KMS-11 (cell line): Measurements from ENCODE around the gene RORC.

Experiments
- H2AFZ ChIP-seq: fragments of 200-600 bp; sonication (generic); 2 replicates; pipeline ENCODE4 v1.6.1; 2016; ENCODE audit warnings: antibody characterized with exemption, mixed run types, low read depth
- H3K27ac ChIP-seq: fragments of 200-600 bp; sonication (generic); 2 replicates; pipeline ENCODE4 v1.6.1; 2016; ENCODE audit warnings: mild to moderate bottlenecking, mixed run types
- H3K27me3 ChIP-seq: fragments of 200-600 bp; sonication (generic); 2 replicates; pipeline ENCODE4 v1.6.1; 2017; ENCODE audit warnings: mild to moderate bottlenecking, low read depth, mixed run types, moderate library complexity; ENCODE audit not compliant: insufficient read depth
- H3K36me3 ChIP-seq: fragments of 200-600 bp; sonication (generic); 2 replicates; pipeline ENCODE4 v1.6.1; 2017; ENCODE audit warnings: mild to moderate bottlenecking, mixed run types; ENCODE audit not compliant: insufficient read depth
- H3K4me1 ChIP-seq: fragments of 200-600 bp; sonication (generic); 2 replicates; pipeline ENCODE4 v1.6.1; 2016; ENCODE audit warnings: mild to moderate bottlenecking, low read depth, mixed run types; ENCODE audit not compliant: poor library complexity, severe bottlenecking
- H3K4me2 ChIP-seq: fragments of 200-600 bp; sonication (generic); 2 replicates; pipeline ENCODE4 v1.7.0; 2016; ENCODE audit warnings: mild to moderate bottlenecking, mixed run types
- H3K4me3 ChIP-seq: fragments of 200-600 bp; sonication (generic); IDR thresholded peaks from 2 replicates; pipeline ENCODE4 v1.6.1; 2017; ENCODE audit warnings: low read depth, low read length, mixed read lengths; ENCODE audit not compliant: insufficient read depth
- H3K79me2 ChIP-seq: fragments of 200-600 bp; sonication (generic); 2 replicates; pipeline ENCODE4 v1.6.1; 2016; ENCODE audit warnings: low read depth, mixed run types; ENCODE audit not compliant: insufficient read depth
- H3K9ac ChIP-seq: fragments of 200-600 bp; sonication (generic); 2 replicates; pipeline ENCODE4 v1.6.1; 2016; ENCODE audit warnings: mild to moderate bottlenecking, mixed run types
- H4K20me1 ChIP-seq: fragments of 200-600 bp; sonication (generic); 2 replicates; pipeline ENCODE4 v1.6.1; 2016; ENCODE audit warnings: mild to moderate bottlenecking, mixed run types; ENCODE audit not compliant: insufficient read depth
- TF ChIP-seq, protein P1 (sequence below): fragments of 200-600 bp; sonication (generic); conservative IDR thresholded peaks from 2 replicates; pipeline ENCODE4 v1.6.1; 2017; ENCODE audit warnings: low read depth, mild to moderate bottlenecking, antibody characterized with exemption, low read length, moderate library complexity, mixed read lengths

RORC gene

DNA sequence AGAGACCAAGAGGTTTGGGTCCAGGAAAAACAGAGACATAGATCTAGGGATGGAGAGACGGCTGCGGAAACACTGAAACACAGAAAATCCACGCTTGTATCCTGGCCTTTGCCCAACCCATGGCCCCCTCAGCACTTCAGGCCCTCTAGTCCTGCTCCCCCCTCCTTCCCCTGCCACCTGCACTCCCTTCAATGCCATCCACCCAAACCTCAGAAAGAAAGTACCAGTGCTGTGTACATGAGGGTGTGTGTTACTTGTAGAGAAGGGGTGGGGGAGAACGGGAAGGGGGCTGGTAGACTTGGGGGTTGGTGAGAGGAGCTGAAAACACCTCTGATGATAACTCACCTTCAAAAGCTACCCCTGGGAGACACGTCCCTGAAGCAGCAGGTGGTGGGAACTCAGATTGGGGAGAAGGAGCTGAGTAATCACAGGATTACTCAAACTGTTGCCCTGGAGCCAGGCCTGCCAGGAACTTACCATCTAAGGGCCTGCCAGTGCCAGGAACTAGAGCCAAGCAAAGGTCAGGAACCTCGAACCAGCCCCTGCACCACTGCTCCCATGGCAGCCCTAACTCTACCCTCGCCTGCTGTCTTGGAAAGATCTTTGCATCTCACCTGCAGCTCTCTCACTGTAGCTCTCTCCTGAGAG is 11.5 kb downstream of the RORC start:
- Histone ChIP-seq H3K4me3 (no peak overlapping the region), H3K79me2 (no peaks in the 10 kb centered on the region), H3K4me1 (peaks cover 33% of the 10 kb centered on the region), H3K27ac (no peak overlapping the region), H3K4me2 (no peak overlapping the region), H4K20me1 (no peaks in the 10 kb centered on the region), H3K36me3 (no peaks in the 10 kb centered on the region), H3K27me3 (no peaks in the 10 kb centered on the region; the same call in 1 of the 2 replicates), H2AFZ (no peak overlapping the region), H3K9ac (no peak overlapping the region)
- TF ChIP-seq, protein P1, sequence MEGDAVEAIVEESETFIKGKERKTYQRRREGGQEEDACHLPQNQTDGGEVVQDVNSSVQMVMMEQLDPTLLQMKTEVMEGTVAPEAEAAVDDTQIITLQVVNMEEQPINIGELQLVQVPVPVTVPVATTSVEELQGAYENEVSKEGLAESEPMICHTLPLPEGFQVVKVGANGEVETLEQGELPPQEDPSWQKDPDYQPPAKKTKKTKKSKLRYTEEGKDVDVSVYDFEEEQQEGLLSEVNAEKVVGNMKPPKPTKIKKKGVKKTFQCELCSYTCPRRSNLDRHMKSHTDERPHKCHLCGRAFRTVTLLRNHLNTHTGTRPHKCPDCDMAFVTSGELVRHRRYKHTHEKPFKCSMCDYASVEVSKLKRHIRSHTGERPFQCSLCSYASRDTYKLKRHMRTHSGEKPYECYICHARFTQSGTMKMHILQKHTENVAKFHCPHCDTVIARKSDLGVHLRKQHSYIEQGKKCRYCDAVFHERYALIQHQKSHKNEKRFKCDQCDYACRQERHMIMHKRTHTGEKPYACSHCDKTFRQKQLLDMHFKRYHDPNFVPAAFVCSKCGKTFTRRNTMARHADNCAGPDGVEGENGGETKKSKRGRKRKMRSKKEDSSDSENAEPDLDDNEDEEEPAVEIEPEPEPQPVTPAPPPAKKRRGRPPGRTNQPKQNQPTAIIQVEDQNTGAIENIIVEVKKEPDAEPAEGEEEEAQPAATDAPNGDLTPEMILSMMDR, result no peak

DNA sequence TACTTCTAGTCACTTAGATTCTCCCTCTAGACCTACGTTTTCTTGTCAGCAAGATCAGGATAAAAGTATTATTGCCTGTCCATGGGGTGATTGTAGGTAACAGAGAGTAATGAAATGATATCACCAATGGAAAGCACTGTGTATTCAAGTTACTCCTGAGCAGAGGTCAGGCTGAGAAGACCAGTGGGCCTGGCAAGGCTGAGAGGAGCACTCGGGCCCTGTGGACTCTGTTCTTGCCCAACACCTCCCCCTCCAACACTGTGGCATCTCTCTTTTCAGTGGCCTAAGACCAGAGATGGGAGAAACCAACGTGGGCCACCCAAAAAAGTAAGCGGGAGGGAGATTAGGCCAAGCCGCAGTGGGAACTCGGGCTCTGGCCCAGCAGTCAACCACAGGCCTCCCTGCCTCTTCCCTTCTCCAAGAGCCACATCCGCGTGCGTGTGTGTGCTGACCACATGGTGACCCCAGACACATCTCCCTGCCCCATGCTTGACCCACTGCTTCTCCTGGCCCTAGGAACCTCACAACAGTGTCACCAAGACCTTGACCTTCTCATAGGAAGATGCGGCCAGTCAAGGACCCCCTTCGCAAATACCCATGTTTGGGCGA is 12.3 kb downstream of the RORC start:
- H3K4me2 ChIP-seq, result no peak overlapping the region

DNA sequence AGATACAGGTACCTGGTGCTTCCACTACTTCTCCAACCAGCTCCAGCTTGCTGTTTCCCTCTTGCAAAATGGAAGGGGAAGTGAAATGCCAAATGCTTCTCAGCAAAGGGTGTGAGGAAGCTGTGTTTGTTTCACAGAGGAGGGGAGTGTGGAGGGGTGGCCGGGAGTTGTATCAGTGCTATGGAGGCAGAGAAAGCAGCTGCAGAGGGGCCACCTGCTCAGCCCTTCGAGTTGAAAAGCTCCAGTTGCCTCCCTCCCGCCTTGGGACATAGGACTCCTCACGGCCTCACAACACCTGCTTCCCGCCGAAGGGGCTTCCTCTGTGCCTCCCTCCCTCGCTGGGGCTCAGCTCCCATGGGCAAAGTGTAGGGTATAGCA is 14.3 kb downstream of the RORC start:
- peaks cover 38% of the 10 kb centered on the region for H3K4me1 ChIP-seq
- TF ChIP-seq, protein P1, result no peak

More for the DNA sequence above, 12.3 kb downstream of the RORC start:
- TF ChIP-seq, protein P1, result no peak
- Histone ChIP-seq H3K36me3 (no peaks in the 10 kb centered on the region), H3K9ac (no peak overlapping the region), H2AFZ (no peak overlapping the region), H3K4me1 (peaks cover 38% of the 10 kb centered on the region), H3K27me3 (no peaks in the 10 kb centered on the region; the same call in 1 of the 2 replicates), H4K20me1 (no peaks in the 10 kb centered on the region), H3K79me2 (no peaks in the 10 kb centered on the region), H3K4me3 (no peak overlapping the region), H3K27ac (no peak overlapping the region)

DNA sequence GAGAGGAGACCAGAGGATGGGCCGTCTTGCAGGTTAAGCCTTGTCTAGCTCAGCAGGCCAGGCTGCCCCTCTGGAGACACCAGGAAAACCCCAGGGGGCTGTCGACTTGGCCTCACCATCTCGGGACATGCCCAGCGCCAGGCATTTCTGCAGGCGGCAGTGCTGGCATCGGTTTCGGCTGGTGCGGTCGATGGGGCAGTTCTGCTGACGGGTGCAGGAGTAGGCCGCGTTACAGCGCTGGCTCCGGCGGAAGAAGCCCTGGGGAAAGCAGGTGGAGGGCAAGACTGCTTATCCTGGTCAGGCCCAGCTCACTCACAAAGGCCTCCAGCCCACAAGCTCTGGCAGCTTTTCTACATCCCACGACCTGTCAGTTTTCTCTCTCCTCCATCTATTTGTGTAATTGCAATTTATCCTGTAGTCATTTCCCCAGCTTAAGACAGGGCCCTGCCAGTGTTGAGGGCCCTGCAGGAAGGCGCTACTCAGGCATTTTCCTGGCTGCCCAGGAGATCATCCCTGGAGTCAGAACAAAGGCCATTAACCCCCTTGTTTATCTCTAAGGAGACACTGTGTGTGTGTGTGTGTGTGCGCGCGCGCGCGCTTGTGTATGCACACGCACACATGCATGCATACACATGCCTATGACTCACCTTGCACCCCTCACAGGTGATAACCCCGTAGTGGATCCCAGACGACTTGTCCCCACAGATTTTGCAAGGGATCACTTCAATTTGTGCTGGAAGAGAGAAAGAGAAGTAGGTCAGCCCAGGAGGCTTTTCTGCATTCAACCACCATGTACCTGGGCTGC is 14.9 kb downstream of the RORC start:
- TF ChIP-seq, protein P1, result no peak
- peak overlapping the region; percentile 56 for H3K4me2 ChIP-seq
- H3K36me3 ChIP-seq, result no peaks in the 10 kb centered on the region
- H3K9ac ChIP-seq, result no peak overlapping the region
- H2AFZ ChIP-seq, result 0 out of 2 replicates have a peak overlapping the region, but pooled peaks have one; percentile 47
- H3K4me3 ChIP-seq, result no peak overlapping the region
- H3K79me2 ChIP-seq, result no peaks in the 10 kb centered on the region
- H4K20me1 ChIP-seq, result no peaks in the 10 kb centered on the region
- H3K27me3 ChIP-seq, result no peaks in the 10 kb centered on the region
- H3K27ac ChIP-seq, result no peak overlapping the region
- peaks cover 38% of the 10 kb centered on the region for H3K4me1 ChIP-seq

More for the DNA sequence above, 14.3 kb downstream of the RORC start:
- Histone ChIP-seq H3K4me3 (no peak overlapping the region), H2AFZ (no peak overlapping the region), H4K20me1 (no peaks in the 10 kb centered on the region), H3K79me2 (no peaks in the 10 kb centered on the region), H3K9ac (no peak overlapping the region), H3K4me2 (no peak overlapping the region), H3K36me3 (no peaks in the 10 kb centered on the region), H3K27me3 (no peaks in the 10 kb centered on the region), H3K27ac (no peak overlapping the region)
